GM18520 (cell line): ENCODE data around the gene LGALS9C.
"Not testable (repeated sequence)": the region's sequence is repeated elsewhere in the genome, so short reads cannot be mapped to it uniquely, and the experiment has no call there.

ENCODE experiments used
- ATAC-seq: cut with Tn5 transposase; IDR thresholded peaks from one replicate; pipeline ENCODE4 v1.9.1; 2021; ENCODE audit not compliant: unreplicated experiment

Gene LGALS9C

GRCh38 chr17:18478362-18478761 is 1.8 kb downstream of the LGALS9C start:
- not testable (repeated sequence) for ATAC-seq

DNA sequence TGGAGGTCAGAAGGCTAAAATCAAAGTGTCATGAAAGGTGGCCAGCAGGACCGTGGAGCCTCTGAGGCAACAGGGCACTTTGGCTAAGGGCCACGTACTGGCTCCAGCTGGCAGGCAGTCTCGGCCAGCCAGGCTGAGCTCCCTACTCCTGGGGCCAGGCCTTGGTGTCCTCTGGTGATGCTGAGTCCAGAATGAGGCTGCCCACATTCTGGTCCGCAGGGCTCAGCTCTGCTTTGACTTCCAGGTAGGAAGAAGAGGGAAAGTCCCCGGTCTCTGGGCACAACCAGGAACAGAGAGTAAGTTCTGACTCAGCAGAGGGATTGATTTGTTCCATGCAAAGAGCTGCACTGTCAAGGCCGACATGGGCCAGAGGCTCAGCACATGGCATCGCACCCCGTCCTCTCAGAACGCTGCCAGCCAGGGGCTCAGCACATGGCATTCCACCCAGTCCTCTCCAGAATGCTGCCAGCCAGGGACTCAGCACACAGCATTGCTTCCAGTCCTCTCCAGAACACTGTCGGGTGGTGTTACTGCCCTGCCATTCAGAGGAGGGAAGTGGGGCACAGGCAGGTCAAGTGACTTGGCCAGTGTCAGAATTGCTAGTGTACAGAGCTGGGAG is 2.5 kb downstream of the LGALS9C start:
- ATAC-seq = not testable (repeated sequence)

GRCh38 chr17:18481775-18482174 is 5.2 kb downstream of the LGALS9C start:
- ATAC-seq = not testable (repeated sequence)

DNA sequence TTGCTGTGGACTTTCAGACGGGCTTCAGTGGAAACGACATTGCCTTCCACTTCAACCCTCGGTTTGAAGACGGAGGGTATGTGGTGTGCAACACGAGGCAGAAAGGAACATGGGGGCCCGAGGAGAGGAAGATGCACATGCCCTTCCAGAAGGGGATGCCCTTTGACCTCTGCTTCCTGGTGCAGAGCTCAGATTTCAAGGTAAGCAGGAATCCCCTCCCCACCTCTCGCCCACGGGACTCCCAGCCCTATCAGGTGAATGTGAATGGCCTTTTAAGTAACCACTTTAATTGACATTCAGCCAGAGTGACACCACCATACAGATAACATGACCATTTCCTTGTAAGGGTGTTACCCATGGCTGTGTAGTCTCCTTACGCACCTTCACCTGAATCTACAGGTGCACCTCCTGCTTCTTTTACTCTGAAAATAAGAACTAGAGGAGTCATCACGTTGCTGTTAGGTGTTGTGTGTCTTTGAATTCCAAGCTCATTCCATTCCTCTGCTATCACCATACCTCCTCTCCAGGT is 9.4 kb downstream of the LGALS9C start:
- not testable (repeated sequence) for ATAC-seq

GRCh38 chr17:18487633-18488032 is 11.0 kb downstream of the LGALS9C start:
- not testable (repeated sequence) for ATAC-seq

- ATAC-seq = not testable (repeated sequence)
These were observed 12.0 kb downstream of the LGALS9C start for GRCh38 chr17:18488622-18489021.

DNA sequence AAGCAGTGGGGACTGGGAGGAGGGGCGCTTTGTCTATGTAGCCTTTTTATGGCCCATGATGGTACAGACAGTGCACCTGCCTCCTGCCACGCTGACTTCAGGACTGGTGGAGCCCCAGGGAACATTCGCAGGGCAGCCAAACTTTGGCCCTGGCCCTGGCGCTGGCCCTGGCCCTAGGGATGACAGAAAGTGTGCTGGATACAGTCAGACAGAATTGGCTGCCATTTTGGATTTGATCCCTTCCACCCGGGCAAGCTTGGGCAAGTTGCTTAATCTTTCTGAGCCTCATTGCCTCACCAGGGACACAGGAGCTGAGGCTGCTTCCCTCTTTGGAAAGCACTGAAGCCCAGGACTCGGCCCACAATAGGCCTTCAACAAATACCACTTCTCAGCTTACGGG is 13.4 kb downstream of the LGALS9C start:
- not testable (repeated sequence) for ATAC-seq

GRCh38 chr17:18492712-18493480 is 16.3 kb downstream of the LGALS9C start:
- ATAC-seq = peak; percentile 74

DNA sequence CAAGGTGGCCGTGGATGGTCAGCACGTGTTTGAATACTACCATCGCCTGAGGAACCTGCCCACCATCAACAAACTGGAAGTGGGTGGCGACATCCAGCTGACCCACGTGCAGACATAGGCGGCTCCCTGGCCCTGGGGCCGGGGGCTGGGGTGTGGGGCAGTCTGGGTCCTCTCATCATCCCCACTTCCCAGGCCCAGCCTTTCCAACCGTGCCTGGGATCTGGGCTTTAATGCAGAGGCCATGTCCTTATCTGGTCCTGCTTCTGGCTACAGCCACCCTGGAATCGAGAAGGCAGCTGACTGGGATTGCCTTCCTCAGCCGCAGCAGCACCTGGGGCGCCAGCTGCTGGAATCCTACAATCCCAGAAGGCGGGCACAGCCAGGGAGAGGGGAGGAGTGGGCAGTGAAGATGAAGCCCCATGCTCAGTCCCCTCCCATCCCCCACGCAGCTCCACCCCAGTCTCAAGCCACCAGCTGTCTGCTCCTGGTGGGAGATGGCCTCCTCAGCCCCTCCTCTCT is 17.7 kb downstream of the LGALS9C start:
- ATAC-seq = not testable (repeated sequence)

DNA sequence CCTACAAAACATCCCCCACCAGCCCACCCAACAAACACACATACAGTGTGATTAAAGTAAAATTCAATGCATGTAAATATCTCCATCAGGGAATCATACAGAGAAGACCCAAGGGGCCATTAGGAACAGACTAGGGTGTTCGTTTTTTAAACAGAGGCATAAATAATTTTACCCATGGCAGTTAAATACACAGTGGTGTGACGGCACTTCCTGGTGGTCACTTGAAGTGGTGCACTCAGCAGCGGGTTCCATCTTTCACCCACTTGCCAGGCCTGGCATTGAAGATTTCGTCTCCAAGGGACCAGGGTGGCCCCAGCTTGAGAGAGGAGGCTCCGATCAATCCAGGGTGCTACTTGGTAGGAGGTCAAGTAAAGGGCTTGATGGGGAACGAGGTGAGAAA is 20.5 kb downstream of the LGALS9C start:
- not testable (repeated sequence) for ATAC-seq

DNA sequence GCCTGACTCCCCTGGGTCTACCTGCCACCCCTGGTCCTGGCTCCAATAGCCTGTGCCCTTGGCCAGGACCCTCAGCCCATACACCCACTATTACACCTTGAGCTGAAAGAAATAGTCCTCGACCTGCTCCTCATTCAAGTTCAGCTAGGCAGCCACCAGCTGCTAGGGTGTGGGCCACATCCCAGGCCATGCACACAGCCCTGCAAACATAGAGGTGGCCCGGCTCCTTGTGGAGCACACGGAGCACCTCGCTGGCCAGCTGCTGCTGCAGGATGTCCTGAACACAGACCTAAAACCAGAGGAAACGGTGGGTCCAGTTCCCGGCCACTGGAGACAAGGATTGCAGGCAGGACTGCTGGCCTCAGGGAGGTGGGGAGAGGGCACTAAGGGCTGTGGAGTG is 22.5 kb downstream of the LGALS9C start:
- ATAC-seq = not testable (repeated sequence)

DNA sequence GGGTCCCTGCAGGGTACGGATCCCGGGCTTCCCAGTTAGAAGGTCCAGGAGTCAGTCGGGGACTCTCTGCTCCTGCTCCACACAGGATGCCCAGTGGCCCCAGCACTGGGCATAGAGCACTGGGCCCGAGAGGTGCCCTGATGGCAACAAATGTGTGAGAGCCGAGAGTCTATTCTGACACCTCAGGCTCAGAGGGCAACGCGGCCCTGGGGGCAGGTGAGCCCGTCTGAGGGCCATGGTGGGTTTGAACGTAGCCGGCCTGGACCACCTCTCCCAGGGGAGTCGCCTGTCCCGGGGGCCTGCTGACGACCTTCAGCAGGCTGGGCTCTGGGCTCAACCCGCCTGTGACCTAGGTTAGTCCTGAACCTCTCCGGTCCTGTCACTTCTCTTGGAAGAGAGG is 23.2 kb downstream of the LGALS9C start:
- not testable (repeated sequence) for ATAC-seq

GRCh38 chr17:18500281-18500680 is 23.7 kb downstream of the LGALS9C start:
- not testable (repeated sequence) for ATAC-seq

- not testable (repeated sequence) for ATAC-seq
These were observed 24.2 kb downstream of the LGALS9C start for GRCh38 chr17:18500816-18501215.

- ATAC-seq = not testable (repeated sequence)
These were observed 26.6 kb downstream of the LGALS9C start for GRCh38 chr17:18503221-18503620.

DNA sequence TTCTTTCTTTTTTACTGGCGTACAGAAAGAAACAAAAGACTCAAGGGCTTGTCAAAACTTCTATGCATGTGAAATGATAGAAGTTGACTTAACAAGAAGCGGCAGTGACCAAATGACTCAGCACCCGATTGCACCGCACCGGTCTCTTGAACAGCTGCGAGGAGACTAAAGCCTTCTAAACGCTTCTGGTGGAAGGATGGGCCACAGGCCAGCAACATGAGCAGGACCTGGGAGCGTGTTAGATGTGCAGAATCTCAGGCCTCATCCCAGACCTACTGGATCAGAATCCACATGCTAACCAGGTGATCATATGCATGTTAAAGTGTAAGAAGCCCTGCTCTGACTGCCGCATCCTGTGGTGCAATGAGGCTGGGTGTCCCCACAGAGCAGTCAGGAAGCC is 31.1 kb downstream of the LGALS9C start:
- ATAC-seq = not testable (repeated sequence)

- not testable (repeated sequence) for ATAC-seq
These were observed 32.1 kb downstream of the LGALS9C start for GRCh38 chr17:18508667-18509066.

DNA sequence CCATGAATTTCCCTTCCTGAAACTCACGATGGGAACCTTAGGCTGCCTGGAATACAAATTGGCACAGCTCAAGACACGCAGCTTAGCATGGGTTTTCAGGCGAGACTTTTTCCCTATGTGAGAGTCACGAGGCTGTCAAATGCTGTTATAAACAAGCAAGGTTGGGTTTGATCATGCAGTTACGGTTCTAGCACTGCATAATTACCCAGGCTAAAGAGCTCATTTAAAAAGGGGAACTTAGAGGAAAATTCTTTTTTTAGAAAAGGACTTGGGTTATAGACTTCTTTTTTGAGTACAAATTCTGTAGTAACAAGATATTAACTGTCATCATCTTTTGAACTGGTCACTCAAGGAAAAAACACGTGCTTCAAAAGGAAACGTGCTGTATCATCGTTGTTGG is 44.5 kb downstream of the LGALS9C start:
- ATAC-seq = not testable (repeated sequence)

DNA sequence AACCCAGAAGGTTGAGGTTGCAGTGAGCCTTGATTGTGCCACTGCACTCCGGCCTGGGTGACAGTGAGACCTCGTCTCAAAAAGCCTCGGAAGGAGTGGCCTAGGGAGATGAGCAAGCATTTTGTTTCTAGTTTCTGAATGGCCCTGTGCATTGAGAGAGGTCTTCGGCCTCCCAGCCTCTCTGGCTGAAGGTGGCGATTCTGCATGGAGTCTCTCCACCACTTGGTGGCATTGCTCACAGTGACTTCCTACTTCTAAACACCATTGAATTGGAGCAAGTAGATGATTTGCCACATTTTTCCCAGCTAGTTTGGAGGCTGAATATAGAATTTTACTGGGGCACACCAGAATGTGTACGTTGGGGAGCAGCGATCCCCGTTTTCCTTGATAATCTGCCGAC is 48.4 kb downstream of the LGALS9C start:
- ATAC-seq = not testable (repeated sequence)

- ATAC-seq = not testable (repeated sequence)
These were observed 49.7 kb downstream of the LGALS9C start for GRCh38 chr17:18526168-18526800.

DNA sequence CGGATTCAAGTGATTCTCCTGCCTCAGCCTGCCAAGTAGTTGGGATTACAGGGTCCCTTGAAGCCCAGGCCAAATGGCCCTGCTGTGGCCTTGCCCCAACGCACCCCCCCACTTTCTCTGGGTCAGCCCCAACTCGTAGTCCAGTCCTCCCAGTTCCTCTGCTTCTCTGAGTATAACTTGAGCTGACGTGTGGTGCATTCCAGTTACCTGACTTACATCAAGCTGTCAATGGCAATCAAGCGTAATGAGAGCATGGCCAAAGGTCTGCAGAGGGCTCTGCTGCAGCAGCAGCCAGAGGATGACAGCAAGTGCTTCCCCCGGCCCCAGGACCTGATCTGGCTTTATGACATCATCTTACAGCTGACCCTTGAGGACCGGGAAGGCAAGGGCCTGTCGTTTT is 50.8 kb downstream of the LGALS9C start:
- ATAC-seq = not testable (repeated sequence)
